A673 (cell line): ENCODE measurements around the gene GDF9. TPM values are rescaled to one million over a fixed set of nuclear protein-coding genes. Genes with fewer than 3 reads are reported as not detected.

Source experiments
- BruUV-seq: library from RNA; stranded (reverse); fragments of 400-500 nt; replicated peaks from 2 replicates; lab custom pipeline; 2021; lab: Mats Ljungman, UMichigan
- CTCF ChIA-PET: fragments of 300-600 bp; sonication (Branson Sonifier 250); formaldehyde crosslinking; loops from one replicate; lab custom pipeline; 2022; ENCODE audit warnings: antibody characterized with exemption; lab: Charles Lee
- POLR2A ChIA-PET: fragments of 300-600 bp; sonication (Branson Sonifier 250); formaldehyde crosslinking; loops from one replicate; lab custom pipeline; 2022; ENCODE audit warnings: antibody characterized with exemption; ENCODE audit not compliant: low non-redundant PET; lab: Charles Lee
- DNase-seq: peaks from one replicate; pipeline ENCODE4 v3.0.0-alpha.2; 2015; ENCODE audit warnings: low spot score
- H3K27ac ChIP-seq: fragments of 200-600 bp; sonication (generic); 2 replicates; pipeline ENCODE4 v1.5.1; 2016; ENCODE audit warnings: mixed run types, low read depth, mild to moderate bottlenecking, mixed read lengths, antibody characterized with exemption, low read length; ENCODE audit not compliant: poor library complexity, severe bottlenecking
- H3K27me3 ChIP-seq: fragments of 200-600 bp; sonication (generic); replicated peaks from 2 replicates; pipeline ENCODE4 v1.6.1; 2017; ENCODE audit warnings: mixed run types, low read depth, mild to moderate bottlenecking, mixed read lengths, antibody characterized with exemption, low read length; ENCODE audit not compliant: insufficient read depth, poor library complexity
- H3K36me3 ChIP-seq: fragments of 200-600 bp; sonication (generic); 2 replicates; pipeline ENCODE4 v1.6.1; 2016; ENCODE audit warnings: mixed run types, mild to moderate bottlenecking, mixed read lengths, antibody characterized with exemption, low read length; ENCODE audit not compliant: insufficient read depth, poor library complexity, severe bottlenecking
- H3K4me1 ChIP-seq: fragments of 200-600 bp; sonication (generic); 2 replicates; pipeline ENCODE4 v1.6.1; 2017; ENCODE audit warnings: mixed run types, mild to moderate bottlenecking, mixed read lengths, antibody characterized with exemption, low read length; ENCODE audit not compliant: insufficient read depth, poor library complexity, severe bottlenecking
- H3K4me3 ChIP-seq: fragments of 200-600 bp; sonication (generic); 2 replicates; pipeline ENCODE4 v1.5.1; 2016; ENCODE audit warnings: low read depth, mixed run types, mild to moderate bottlenecking, mixed read lengths, low read length; ENCODE audit not compliant: poor library complexity, severe bottlenecking
- H3K9me3 ChIP-seq: fragments of 200-600 bp; sonication (generic); 2 replicates; pipeline ENCODE4 v1.6.1; 2016; ENCODE audit warnings: mixed run types, low read depth, mild to moderate bottlenecking, mixed read lengths, antibody characterized with exemption, low read length; ENCODE audit not compliant: poor library complexity, severe bottlenecking
- EZH2 ChIP-seq: fragments of 200-600 bp; sonication (generic); IDR thresholded peaks from 2 replicates; pipeline ENCODE4 v1.6.1; 2017; ENCODE audit warnings: borderline replicate concordance, low read depth, mild to moderate bottlenecking, mixed read lengths, antibody characterized with exemption, low read length; ENCODE audit not compliant: poor library complexity, severe bottlenecking
- intact Hi-C: fragments of 100-400 bp; cut with micrococcal nuclease; formaldehyde crosslinking; loops from one replicate; pipeline ENCODE4 v1.10.0; 2022; ENCODE audit not compliant: unreplicated experiment
- total RNA-seq: library from RNA; stranded (reverse); gene quantifications from 2 replicates; pipeline ENCODE4 v1.2.3, GENCODE V29; 2021
- TF ChIP-seq, protein P1 (sequence below): fragments of 300-800, 200-600 bp; sonication (generic); conservative IDR thresholded peaks from 2 replicates; pipeline ENCODE4 v1.5.1; 2017; ENCODE audit warnings: low read depth, mild to moderate bottlenecking, antibody characterized with exemption, low read length, moderate library complexity, mixed read lengths

Gene GDF9
- total RNA-seq, 1 experiment from 2014 or later: 0.32 TPM

- Histone ChIP-seq H3K27ac (no peak within 1 kb of the TSS), H3K9me3 (no peaks in the 10 kb centered on the region), H3K27me3 (peaks cover 21% of the 10 kb centered on the region), H3K36me3 (no peaks in the 10 kb centered on the region), H3K4me1 (no peaks in the 10 kb centered on the region), H3K4me3 (peak within 1 kb of the TSS; percentile 43)
- CTCF ChIA-PET: no interaction called here
- BruUV-seq: no TSS peak
- POLR2A ChIA-PET: no interaction called here
- DNase-seq: no peak
- TF ChIP-seq, protein P1, sequence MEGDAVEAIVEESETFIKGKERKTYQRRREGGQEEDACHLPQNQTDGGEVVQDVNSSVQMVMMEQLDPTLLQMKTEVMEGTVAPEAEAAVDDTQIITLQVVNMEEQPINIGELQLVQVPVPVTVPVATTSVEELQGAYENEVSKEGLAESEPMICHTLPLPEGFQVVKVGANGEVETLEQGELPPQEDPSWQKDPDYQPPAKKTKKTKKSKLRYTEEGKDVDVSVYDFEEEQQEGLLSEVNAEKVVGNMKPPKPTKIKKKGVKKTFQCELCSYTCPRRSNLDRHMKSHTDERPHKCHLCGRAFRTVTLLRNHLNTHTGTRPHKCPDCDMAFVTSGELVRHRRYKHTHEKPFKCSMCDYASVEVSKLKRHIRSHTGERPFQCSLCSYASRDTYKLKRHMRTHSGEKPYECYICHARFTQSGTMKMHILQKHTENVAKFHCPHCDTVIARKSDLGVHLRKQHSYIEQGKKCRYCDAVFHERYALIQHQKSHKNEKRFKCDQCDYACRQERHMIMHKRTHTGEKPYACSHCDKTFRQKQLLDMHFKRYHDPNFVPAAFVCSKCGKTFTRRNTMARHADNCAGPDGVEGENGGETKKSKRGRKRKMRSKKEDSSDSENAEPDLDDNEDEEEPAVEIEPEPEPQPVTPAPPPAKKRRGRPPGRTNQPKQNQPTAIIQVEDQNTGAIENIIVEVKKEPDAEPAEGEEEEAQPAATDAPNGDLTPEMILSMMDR: no peak
- TF ChIP-seq EZH2: peak; percentile 68
- intact Hi-C loops: no loop called here
These were observed 53.3 kb downstream of the GDF9 start, which contains the start of gene SOWAHA for GRCh38 chr5:132812781-132813598. Gene SOWAHA, plus strand, starts transcription at chr5:132813302. Its CDS starts 320 bp downstream, at chr5:132813622.

- no peaks in the 10 kb centered on the region for H3K36me3 ChIP-seq
- BruUV-seq: no TSS peak
- intact Hi-C loops: no loop called here
- POLR2A ChIA-PET: no interaction called here
- no peak overlapping the region for H3K27ac ChIP-seq
- no peak for DNase-seq
- no peak for TF ChIP-seq EZH2
- TF ChIP-seq, protein P1: no peak
- no peak overlapping the region for H3K4me3 ChIP-seq
- H3K4me1 ChIP-seq: no peaks in the 10 kb centered on the region
- CTCF ChIA-PET: interaction anchor here (0.6 kb wide), 1 partner anchor 8 kb away, joined by 3 read pairs; no protein-coding TSS in a partner anchor
- peaks cover 21% of the 10 kb centered on the region for H3K27me3 ChIP-seq
- H3K9me3 ChIP-seq: no peaks in the 10 kb centered on the region
These were observed 54.0 kb downstream of the GDF9 start for GRCh38 chr5:132812123-132812765.

Other genes with a start within 250 kb of the GDF9 start
- not detected in 2 replicates for gene IL13, start 208.3 kb downstream of the GDF9 start, total RNA-seq
- gene IL4, start 192.5 kb downstream of the GDF9 start, total RNA-seq: not detected in 2 replicates
- 17.3 and 19.1 TPM in 2 replicates for gene KIF3A, start 128.9 kb downstream of the GDF9 start, total RNA-seq
- 0.11 TPM in 1 of 2 replicates, not detected in the other for gene CCNI2, start 119.0 kb downstream of the GDF9 start, total RNA-seq
- 26.4 and 33.0 TPM in 2 replicates for gene SEPTIN8, start 89.2 kb downstream of the GDF9 start, total RNA-seq
- not detected in 2 replicates for gene SOWAHA, start 53.2 kb downstream of the GDF9 start, total RNA-seq
- gene SHROOM1, start 35.8 kb downstream of the GDF9 start, total RNA-seq: 0.28 and 0.54 TPM in 2 replicates
- gene UQCRQ, start 173 bp upstream of the GDF9 start, total RNA-seq: 542 and 564 TPM in 2 replicates
- 2.9 and 4.0 TPM in 2 replicates for gene LEAP2, start 7.2 kb upstream of the GDF9 start, total RNA-seq
- gene AFF4, start 97.2 kb upstream of the GDF9 start, total RNA-seq: 81.0 and 85.3 TPM in 2 replicates
- gene ZCCHC10, start 160.1 kb upstream of the GDF9 start, total RNA-seq: 31.2 and 33.4 TPM in 2 replicates
- 323 and 337 TPM in 2 replicates for gene HSPA4, start 185.5 kb upstream of the GDF9 start, total RNA-seq